Fibroblast of skin of right quadriceps (primary cell): Measurements from ENCODE around the gene GNAT3.
A peak's percentile ranks its signal among the peaks of the same experiment; 100 is the strongest.

Experiments
- DNase-seq: peaks from one replicate; pipeline ENCODE4 v3.0.0-alpha.2; 2013

Gene GNAT3

GRCh38 chr7:80499350-80499953 lies 12.4 kb downstream of the GNAT3 start:
- peak; percentile 86 for DNase-seq

- DNase-seq, result no peak
Measured at GRCh38 chr7:80498481-80499349, 13.1 kb downstream of the GNAT3 start.

- peak; percentile 17 for DNase-seq
Measured at GRCh38 chr7:80496586-80496985, 15.3 kb downstream of the GNAT3 start.

DNA sequence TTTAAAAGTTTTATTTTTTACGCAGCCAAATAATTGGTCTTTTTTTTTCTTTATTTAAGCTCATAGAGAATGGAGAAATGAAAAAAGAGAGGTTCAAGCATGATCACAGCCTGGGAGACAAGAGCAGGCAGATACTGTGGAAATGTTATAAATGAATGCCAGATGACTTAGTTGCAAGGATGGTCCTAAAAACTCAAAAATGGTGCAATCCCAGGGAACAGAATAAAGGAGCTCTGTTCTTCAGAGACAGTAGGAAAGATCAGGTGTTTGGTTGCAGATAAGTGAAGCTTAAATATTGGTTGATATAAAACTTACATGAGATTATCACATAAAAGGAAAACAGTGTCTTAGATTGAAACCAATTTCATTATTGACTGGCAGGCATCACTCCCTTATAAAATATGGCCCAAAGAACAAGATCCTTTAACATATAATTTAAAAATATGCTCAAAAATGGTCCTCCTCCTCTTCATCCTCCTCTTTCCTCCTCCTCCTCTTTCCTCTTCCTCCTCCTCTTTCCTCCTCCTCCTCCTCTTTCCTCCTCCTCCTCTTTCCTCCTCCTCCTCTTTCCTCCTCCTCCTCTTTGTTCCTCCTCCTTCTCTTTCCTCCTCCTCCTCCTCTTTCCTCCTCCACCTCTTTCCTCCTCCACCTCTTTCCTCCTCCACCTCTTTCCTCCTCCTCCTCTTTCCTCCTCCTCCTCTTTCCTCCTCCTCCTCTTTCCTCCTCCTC lies 18.6 kb downstream of the GNAT3 start:
- DNase-seq, result no peak

GRCh38 chr7:80491462-80491861 lies 20.4 kb downstream of the GNAT3 start:
- no peak for DNase-seq

GRCh38 chr7:80488851-80489370 lies 23.0 kb downstream of the GNAT3 start:
- peak; percentile 13 for DNase-seq

- DNase-seq, result peak; percentile 70
Measured at GRCh38 chr7:80488406-80488805, 23.5 kb downstream of the GNAT3 start.

GRCh38 chr7:80485721-80486120 lies 26.1 kb downstream of the GNAT3 start:
- DNase-seq, result no peak

GRCh38 chr7:80482950-80483349 lies 28.9 kb downstream of the GNAT3 start:
- no peak for DNase-seq

DNA sequence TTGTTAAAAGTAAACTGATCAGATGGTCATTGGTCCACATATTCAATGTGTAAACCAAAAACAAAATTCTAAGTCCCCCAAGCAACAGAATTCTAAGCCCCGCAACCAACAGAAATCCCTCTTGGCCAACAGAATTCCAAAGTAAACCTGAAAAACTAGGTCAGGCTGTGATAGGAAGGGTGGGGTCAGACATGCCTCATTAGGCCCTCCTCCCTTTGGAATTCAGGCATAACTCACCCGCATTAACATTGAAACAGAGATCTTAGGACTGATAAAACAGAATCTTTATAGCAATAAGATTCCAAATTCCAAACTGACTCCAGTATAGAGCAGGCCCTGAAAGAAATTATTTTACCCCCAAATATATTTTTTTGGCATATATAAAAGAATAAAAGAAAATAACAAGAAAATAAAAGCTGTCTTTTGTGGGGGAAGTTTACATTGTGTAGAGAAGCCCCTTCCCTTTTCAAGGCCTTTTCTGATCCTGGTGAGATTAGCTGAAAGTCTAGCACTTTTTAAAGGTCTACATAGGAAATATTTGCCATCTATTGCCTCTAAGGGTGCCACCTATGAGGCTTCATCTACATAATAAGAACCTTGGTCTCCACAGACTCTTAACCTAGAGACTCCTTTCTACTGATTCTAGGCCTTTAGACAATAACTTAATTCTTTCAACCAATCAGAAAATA lies 30.5 kb downstream of the GNAT3 start:
- DNase-seq, result peak; percentile 48

DNA sequence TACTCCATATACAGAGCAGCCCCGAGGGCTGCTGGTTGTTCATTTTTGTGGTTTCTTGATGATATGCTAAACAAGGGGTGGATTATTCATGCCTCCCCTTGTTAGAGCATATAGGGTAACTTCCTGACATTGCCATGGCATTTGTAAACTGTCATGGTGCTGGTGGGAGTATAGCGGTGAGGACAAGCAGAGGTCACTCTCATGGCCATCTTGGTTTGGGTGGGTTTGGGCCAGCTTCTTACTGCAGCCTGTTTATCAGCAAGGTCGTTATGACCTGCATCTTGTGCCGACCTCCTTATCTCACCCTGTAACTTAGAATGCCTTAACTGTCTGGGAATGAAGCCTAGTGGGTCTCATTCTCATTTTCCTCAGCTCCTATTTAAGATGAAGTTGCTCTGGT lies 31.3 kb downstream of the GNAT3 start:
- no peak for DNase-seq

GRCh38 chr7:80478683-80479082 lies 33.2 kb downstream of the GNAT3 start:
- DNase-seq, result peak; percentile 46

DNA sequence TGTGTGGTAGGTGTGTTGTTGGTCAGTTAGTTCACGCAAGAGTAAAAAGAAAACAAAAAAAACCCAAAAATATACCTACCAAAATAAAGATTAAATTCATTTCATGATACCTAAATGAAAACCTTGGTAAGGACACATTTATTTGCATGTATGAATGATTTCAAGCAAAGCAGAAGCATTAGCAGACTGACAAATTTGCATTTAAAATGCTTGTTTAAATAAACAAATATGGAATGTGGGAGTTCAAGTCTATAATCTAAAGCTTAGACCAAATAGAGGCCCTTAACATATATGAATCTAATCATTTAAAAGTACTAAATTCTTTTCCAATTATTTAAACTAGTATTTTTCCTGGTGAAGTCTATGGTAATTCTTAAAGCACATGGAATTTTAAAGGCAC lies 35.8 kb downstream of the GNAT3 start:
- no peak for DNase-seq

DNA sequence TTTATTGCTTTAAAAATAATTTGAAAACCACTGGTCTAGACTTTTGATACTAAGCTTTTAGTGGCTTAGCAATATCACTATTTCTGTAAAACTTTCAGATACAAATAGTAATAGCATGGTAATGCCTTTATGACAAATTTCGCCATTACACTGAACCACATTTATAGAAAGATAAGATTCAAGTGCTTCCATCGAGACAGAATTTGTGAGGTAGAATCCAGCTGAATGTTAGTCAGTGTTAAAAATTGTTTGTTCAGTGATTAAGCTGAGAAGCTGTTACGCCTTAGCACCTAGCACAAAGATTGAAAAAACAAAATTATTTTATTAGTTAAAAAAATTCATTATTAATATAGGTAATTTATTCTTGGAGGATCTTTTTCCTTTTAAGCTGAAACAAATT lies 36.5 kb downstream of the GNAT3 start:
- no peak for DNase-seq

DNA sequence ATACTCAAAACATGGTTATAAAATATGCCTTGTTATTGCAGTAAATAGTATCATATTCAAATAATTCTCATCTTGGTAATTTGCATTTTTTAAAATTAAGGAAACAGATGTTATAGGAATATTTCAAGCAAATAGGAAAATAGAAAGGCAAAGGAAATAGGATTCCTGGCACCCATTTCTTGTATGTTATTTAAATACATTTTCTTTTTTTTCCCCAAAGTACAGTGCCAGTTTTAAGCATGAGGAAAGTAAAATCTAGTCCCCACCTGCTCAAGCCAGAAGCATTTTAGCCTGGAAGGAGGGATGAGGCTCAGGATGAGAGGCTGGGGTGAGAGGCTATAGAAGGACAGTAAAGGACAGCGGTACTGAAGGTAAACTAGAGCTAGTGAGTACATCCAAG lies 38.1 kb downstream of the GNAT3 start:
- DNase-seq, result no peak

DNA sequence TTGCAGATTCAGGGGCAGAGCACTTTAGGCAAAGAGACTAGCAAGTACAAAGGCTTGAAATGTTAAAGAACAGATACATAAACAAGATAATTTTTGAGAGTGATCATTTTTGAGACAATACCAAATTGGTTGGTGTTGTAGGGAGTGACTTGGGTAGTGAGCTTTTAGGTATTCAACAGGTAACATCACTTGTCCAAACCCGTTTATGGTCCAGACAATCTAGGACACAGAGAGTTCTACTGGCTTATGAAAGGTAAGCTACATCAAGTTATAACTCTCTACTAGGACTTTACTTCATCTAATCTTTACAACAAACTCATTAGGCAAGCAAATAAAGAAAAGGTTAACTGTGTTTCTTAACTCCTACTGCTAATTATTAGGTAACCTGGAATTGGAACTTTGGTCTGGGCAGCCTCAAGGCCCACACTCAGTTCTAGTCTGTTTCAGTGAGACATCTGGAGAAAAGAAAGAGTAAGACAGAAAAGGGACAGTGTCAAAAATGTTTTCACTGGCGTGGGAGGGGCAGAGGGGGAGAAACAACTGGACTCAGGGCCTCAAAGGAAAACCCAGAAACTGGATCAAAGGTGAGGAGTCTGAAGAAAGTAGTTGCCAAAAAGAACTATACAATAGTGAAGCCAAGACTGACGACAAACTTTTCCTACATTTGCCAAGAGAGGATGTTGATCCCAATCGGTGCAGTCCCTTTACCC lies 39.2 kb downstream of the GNAT3 start:
- DNase-seq, result no peak

- no peak for DNase-seq
Measured at GRCh38 chr7:80468931-80469714, 42.7 kb downstream of the GNAT3 start.

DNA sequence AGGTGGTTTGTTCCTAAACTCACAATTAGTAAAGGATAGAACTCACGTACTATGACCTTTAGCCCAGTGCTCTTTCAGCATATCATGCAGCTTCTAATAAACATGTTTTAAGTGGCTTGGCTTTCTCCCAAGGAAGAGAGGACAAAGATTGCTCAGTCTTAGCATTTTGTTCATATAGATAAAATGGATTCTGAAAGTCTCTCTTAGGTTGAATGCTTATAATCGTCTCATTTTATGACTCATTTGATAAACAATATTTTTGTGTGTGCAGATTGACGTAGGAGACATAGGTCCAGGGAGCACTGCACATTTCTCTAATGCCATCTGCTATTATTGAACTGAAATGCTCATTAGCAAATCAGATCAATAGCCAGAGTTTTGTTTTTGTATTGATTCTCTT lies 44.8 kb downstream of the GNAT3 start:
- DNase-seq, result peak; percentile 19

DNA sequence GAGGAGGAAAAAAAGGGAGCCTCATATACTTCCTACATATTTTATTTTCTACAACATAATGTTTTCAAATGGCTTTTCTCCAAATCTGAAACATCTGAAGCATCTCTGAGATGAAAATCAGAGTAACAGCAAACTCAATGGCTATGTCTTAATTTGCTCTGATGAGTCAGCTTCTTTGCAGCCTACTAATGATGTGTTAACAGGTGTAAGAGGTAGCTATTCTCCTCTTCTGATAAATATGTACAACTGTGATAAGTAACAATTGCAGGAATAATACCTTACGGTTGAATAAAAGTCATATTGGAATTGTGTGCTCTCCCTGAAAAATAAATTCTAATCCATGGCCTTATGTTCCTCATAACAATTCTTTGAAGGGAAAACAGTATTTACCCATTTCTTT lies 45.2 kb downstream of the GNAT3 start:
- no peak for DNase-seq

DNA sequence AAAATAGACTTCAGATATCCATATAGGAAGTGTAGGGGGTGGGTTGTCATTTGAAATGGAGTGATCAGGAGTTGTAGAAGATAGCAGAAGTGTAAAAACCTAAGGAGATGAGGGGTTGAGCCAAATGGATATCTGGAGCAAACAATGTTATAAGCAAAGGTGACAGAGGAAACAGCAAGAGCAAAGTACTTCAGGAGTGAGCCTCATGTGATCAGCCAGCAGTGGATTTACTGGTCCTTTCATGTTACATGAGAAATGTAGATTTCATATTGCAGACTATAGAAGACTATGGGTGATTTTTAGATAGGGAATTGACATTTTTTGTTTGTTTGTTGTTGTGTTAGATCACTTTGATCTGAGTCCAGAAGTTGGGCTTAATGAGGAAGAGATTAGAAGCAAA lies 47.7 kb downstream of the GNAT3 start:
- DNase-seq, result no peak

- peak; percentile 49 for DNase-seq
Measured at GRCh38 chr7:80463272-80463920, 48.5 kb downstream of the GNAT3 start.
